ENCODE measurements around the gene BAIAP2.
A peak's percentile ranks its signal among the peaks of the same experiment; 100 is the strongest.

The BAIAP2 gene

DNA sequence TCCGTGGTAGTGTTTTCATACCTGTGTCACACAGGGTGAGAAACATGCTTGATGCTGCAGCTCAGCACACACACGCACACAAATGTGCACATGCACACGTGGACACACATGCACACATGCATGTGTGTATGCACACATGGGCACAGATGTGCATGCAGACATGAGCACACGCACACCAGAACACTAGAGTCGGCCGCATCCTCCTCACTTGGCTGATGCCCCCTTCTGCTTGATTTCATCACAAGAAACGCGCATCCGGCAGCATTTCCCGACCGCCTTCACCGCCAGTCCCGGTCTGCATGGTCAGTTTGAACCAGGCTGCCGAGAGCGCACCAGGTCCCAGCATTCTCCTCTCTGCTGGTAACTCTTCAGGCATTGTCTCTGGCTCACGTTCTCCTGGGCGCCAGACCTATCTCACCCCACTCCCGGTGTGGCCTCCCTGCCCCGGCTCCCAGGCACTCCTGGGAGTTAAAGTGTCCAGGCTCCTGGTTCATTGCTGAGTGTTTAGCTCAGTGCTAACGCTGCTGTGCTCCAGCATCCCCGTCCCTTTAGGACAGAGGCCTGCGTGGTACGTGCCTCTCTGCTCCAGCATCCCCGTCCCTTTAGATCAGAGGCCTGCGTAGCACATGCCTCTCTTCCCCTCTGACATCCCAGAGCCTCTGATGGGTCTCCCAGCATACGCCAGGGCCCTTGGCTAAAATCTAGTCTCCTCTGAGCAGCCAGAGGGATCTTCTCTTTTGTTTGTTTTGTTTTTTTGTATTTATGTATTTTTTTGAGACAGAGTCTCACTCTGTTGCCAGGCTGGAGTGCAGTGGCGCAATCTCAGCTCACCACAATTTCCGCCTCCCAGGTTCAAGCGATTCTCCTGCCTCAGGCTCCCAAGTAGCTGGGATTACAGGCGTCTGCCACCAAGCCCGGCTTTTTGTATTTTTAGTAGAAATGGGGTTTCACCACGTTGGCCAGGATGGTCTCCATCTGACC, 16.0 kb downstream of the BAIAP2 start:
- no peak for DNase-seq

DNA sequence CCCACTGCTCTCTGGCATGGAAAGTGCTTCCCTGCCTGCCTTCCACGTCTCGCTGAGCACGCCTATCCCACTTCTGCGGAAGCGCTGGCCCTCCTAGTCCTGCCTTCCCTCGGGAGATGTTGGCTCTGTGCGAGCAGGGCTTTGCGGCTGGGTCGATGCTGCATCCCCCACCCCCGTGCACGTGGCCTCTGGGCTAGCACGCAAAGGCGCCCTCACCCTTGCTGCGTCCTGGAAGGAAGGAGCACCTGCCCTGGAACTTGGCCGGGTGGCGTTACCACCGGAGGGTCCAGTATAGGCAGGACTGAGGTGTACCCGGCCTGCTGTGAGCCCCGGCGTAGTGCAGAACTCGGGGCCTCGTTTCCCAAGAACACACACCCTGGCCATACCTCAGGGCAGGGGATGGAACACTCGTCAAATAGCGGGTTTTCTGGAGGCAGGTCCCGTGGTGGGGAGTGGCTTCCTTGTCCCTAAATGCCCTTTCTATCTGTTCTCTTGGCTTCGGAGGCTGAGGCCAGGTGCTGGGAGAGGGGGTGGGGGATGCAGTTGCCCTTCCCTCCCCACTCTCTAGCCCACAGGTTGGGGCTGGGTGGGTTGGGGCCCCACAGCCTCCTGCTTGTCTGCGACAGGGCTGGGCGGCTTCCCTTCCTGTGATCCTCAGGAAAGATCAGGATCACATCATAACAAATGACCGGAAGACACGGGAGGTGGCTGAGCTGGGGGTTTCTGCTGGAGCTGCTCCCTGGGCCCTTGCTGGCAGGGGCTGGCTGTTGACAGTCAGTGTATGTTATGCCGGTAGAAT, 17.4 kb downstream of the BAIAP2 start:
- DNase-seq, result no peak

DNA sequence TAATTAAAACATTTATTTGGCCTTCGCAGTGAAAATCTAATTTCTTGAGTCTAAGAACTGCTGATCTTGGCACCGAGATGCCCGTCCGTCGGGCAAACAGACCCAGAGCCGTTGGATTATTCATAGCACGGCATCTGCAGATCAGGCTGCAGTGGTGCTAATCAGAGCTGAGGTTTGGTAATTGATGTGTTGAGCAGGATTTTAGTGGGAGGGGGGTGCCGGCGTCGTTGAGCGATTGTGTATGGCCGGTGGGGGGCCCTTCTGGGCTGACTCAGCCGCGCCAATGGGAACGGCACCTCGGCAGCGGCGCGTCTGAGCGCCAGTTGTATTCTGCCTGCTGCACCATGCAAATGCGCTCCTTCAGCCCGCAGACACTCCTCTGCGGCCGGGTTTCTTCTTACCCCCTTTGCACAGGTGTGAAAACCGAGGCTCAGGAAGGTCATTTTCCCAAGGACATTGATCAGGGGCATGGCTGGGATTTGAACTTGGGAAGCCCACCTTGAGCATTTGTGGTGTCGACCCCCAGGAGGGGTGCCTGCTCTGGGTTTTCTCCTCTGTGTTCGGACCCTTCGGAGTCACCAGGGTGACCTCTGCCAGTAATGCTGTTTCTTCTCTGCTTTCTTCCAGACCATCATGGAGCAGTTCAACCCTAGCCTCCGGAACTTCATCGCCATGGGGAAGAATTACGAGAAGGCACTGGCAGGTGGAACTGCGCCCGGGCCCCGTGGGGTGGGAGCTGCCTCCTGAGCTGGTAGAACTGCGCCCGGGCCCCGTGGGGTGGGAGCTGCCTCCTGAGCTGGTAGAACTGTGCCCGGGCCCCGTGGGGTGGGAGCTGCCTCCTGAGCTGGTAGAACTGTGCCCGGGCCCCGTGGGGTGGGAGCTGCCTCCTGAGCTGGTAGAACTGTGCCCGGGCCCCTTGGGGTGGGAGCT, 18.4 kb downstream of the BAIAP2 start:
- DNase-seq, result peak in 23 of 56 donors; percentile 14 to 70 (median 48)

DNA sequence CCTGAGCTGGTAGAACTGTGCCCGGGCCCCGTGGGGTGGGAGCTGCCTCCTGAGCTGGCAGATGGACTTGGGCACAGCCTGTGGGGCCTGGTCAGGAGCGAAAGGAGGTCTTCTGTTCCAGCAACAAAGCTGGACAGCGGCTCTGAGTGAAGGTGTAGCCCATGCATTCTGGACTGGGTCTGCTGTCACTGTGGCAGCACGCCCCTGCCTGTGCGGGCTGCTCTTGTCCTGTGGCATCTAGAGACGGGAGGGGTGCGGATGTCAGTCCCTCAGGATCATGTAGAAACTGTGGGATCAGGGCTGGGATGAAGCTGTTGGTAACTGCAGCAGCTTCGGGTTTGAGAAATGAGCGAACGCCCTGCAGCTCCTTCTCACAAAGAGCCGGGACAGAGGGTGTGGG, 19.4 kb downstream of the BAIAP2 start:
- DNase-seq, result no peak

DNA sequence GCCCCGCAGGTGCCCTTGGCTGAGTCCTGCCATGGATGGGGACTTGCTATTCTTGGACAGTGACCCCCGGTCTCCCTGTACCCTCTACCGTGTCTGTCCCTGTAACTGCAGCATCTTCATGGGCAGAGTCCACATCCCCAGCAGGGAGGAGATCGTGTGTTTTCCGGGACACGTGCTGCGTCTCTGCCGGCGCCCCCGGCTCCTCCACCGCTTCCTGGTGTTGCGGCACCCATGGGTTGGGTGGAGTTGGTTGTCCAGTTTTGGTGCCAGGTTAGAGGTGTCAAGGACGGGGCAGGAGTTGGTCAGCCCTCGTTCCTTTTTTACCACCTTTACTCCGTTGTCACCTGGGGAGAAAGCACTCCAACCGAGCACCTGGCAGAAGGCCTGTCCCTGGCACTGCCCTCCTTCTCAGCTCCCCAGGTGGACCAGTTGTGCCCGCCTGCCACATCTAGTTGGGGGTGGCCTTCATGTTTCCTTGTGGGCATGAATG, 20.0 kb downstream of the BAIAP2 start:
- no peak for DNase-seq

DNA sequence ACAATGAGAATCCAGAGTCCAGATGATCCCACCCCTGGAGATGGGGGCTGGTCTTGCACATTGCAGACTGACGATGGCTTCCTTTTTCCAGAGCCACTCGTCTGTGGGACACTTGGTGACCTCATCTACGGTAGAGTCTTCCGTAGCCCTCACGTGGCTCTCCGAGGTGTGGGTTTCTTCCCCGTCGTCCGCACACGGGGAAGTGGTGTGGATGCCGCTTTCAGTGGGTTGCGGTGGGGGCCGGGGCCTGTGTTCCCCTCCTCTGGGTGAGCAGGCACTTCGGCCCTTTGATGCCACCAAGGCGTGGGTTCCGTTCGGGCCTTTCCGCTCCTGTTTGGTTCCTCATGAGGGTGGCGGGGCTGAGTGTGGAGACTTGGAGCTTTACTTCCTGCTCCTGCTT, 21.4 kb downstream of the BAIAP2 start:
- DNase-seq, result peak in 1 of 56 donors; percentile 41

DNA sequence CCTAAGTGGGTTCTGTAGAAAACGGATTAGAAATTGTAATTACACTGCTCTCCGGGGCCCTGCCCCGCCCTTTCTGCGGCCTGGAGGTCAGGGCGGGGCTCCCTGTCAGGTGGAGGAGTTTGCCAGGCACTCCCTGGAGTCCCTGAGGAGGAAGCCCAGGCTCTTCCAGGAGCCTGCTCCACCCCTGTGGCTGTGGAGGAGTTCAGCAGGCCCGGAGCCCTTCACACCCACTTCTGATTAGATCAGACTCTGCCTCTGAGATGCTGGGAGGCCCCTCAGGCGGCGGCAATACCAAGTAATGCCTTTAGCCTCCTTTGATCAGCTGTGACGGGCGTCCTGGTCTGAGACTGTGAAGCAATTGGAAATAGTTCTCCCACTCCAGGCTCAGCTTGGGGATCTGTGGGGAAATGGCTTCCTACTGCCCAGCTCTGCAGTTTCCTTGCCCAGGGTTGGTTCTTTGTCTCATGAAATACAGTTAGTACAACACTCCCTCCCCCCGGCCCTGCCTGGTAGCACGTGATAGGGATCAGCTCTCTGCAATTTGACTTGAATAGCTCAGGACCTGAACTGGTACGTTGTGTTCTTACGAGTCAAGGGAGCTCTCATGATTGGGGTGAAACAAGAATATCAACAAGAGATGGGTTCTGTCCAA, 22.3 kb downstream of the BAIAP2 start:
- peak in 21 of 56 donors; percentile 15 to 68 (median 39) for DNase-seq

DNA sequence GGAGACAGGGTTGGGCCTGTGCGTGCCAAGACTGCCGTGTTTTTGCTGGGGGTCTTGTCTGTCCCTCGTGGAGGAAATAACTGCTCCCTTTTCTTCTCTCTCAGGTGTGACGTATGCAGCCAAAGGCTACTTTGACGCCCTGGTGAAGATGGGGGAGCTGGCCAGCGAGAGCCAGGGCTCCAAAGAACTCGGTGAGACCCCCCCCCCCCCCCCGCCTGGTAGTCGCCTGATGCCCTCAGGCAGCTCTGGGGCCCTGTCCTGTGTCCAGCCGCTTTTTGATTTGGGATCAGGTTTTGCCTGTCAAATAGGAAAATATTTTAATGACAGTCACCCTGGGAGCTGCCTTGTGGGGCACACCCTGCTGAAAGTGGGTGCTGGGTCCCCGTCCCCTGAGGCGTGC, 22.8 kb downstream of the BAIAP2 start:
- DNase-seq, result no peak

DNA sequence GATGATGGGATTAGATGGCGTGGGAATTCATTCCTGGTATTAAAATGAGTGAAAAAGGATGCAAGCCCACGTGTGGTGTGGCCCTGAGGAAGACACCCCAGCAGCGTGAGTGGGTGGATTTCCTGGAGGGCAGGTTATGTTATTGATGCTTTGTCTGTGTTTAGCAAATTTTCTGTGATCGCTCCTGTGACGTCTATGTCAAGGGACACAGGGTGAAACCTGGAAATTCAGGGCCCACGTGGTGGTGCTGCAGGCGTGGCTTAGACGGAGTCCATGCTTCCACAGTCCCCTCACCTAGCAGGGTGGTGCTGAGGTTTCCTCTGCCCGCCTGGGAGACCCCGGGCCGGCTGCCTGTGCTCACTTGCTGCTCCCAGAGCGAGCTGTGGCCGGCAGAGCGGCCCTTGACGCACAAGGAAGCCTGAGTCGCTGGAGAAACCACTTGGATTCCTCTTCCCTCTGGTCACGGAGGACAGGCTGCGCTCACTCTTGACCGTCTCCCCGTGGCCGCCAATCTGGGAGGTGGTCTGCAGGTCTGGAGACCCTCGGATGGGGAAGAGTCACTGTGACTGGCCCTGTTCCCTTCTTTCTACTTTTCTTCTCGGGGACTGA, 23.4 kb downstream of the BAIAP2 start:
- DNase-seq, result no peak

DNA sequence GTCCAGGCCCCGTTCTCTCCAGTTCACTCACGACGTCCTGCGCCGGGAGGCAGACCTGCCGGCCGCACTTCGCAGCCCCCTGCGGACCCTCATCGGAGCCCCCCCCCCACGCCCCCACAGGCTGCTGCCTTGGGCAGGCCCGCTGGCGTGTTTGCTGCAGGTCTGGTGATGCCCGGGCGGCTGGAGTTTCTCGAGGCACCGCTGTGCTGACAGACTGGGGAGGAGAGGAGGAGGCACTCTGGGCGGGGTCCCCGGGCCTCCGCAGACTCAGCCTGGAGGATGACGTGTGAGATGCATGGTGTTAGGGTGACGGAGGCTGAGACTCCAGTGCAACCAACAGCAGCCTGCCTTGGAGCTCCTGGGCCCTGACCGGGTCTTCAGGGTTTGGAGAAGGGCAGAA, 24.1 kb downstream of the BAIAP2 start:
- DNase-seq, result peak in 1 of 56 donors; percentile 39

DNA sequence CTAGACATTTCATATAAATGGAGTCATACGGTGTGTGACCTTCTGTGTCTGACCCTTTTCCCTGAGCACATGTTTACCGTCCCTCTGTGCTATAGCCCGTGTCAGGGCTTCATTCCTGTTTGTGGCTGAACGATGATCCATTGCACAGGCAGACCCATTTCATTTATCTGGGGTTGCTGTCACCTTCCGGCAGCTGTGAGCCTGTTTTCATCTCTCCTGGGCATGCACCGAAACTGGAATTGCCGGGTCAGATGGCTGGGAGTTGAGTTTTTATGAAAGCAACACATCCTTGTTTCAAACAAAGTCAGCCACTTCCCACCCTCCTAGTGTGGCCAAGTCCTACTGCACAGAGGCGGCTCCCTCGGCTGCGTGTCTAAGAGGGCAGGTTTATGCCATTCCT, 25.5 kb downstream of the BAIAP2 start:
- no peak for DNase-seq

DNA sequence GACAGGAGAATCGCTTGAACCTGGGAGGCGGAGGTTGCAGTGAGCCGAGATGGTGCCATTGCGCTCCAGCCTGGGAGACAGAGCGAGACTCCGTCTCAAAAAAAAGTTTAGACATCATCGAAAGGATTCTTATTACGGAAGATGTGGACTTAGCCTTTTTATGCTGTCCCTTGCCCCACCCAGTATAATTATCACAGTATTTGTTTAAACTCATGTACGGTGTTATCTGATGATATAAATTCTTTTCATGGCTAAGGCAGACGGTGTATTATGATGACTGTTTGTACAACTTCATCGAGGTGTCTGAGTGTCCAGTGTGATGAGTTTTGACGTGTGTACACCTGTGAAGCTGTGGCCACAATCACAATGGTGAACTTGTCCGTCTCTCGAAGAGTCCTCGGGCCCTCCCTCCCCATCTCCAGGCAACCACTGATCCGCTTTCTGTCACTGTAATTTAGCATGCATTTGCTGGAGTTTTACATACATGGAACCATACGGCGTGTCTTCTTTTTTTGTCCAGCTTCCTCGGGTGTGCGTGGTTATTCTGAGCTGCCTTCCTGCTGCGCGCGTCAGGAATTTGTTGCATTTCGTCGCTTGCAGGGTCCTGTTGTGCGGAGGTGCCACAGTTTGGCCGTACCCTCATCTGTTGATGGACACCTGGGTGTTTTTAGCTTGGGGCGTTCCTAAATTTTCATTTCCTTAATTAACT, 26.2 kb downstream of the BAIAP2 start:
- no peak for DNase-seq

DNA sequence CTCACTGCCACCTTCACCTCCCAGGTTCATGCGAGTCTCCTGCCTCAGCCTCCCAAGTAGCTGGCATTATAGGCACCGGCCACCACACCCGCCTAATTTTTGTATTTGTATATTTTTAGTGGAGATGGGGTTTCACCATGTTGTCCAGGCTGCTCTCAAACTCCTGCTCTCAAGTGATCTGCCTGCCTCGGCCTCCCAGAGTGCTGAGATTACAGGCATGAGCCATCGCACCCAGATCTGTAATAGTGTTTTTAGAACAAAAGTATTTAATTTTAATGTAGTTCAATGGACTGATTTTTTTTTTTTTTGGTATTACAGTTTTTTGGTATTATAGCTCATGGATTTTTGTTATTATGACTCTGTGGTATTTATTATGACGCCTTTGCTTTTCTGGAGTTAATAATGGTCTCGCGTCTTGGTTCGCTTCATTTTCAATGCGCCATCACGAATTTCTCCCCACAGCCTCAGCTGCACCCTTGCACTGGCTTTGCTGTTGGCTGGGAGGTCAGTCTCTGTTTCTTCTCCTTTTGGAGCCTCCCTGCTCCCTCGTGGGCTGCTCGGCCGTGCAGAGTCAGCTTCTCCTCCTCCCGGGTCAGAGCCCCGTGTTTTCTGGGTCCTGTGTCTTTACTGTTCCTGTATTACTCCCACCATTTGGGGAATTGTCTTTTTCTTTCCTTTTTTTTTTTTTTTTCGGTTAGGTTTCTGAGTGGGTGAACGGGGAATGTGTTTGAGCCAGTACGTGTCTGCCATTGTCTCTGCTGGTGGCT, 27.2 kb downstream of the BAIAP2 start:
- no peak for DNase-seq

DNA sequence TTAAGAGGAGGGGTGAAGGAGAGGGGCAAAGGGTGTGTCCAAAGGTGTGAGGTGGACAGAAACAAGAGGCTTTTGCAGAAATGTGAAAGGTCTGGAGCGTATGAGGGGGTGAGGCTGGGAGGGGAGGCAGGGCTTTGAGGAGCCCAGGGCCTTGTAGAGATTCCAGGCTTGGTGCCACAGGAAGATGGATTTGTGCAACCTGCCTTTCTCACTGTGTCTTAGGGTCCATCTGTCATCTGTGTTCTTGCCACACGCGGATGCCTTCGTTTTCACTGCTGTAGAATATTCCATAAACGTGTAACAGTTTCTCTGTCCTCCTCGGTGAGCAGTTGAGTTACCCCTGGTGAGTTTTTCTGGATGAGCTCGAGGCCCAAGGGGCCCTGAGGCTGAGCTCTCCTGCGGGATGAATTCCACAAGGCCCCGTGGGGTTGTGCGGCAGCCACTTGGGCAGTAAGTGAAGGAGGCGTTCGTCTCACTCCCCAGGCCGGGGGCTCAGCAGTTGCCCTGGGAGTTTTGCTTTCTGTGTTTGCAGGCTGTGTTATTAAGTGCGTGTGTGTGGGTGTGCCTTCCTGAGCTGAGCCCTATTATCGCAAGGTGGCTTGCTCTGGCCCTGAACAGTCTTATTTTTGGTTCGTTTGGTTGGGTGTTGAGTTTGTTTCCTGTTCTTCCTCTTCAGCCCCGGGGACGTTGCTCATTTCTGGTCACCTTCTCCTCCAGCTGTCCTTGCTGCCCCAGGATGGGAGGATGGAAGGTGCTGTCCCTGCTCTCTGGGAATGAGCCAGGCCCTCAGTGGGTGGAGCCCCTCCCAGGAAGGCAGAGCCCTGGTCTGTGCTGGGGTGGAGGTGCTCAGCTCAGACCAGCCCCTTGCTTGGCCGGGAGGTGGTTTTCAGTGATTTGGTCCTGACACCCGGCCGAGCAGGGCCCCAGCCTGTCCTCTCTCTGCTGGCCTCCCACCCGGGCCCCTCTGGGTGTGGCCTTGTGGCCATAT, 28.4 kb downstream of the BAIAP2 start:
- DNase-seq, result no peak

DNA sequence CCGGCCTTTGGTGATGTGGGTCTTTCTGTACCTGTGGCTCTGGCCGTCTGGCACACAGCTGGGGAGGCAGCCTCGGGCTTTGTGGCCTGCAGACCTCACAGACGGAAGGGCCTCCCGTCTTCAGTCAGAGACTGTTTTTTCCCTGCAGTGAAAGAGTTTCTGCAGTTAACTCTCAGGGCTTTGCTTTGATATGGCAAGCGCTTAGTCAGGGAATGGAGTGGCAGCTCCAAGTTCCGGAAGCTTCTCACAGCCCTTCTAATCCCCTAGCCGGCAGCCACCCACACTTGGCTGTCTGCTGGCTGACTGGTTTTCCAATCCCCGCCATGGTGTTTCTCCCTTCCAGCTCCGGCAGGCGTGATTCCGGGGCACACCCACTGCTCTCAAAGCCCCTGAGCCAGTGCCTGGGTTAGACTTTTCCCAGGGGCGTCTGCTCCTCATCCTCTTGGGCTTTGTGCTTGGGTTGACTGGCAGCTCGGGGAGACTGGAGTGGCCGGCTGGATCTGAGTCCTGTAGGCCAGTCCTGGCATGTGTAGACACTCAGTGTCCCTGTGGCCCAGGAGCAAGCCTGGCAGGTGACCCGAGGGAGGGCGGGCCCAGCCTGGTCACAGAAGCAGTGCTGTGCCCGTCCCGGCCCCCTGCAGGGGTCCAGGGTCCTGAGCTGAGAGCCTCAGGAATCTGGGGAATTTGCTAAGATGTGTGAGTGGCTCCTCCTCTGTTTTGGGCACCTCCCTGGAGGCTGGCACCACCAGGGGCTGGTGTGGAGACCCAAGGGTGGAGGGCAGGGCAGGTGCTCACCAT, 29.9 kb downstream of the BAIAP2 start:
- peak in 24 of 56 donors; percentile 16 to 62 (median 36) for DNase-seq

DNA sequence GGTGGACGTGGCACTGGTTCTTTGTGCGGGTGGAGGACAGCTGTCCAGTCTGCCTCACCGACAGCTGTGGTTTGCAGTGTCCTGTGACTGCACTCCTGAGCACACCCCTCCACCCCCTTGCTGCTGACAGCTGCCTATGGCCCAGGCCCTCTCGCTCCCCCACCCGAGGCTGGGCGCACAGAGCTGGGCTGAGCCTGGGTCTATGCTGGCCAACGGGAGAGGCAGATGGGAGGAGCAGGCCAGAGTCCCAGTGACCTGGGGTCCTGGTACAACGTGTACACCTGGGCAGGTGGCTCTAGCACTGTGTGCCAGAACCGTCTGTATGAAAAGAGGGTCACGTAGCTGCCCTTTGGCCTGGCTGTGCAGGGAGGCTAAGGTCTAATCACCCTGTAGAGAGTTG, 30.5 kb downstream of the BAIAP2 start:
- DNase-seq, result no peak

All from amygdala (tissue), 56 donors.